SIG-M5 (cell line): ENCODE data around the gene PTK6.
"Not testable (repeated sequence)": the region's sequence is repeated elsewhere in the genome, so short reads cannot be mapped to it uniquely, and the experiment has no call there.

ENCODE experiments used
- DNase-seq: peaks from one replicate; lab custom pipeline; 2025; lab: John Stamatoyannopoulos, UW

PTK6 gene

DNA sequence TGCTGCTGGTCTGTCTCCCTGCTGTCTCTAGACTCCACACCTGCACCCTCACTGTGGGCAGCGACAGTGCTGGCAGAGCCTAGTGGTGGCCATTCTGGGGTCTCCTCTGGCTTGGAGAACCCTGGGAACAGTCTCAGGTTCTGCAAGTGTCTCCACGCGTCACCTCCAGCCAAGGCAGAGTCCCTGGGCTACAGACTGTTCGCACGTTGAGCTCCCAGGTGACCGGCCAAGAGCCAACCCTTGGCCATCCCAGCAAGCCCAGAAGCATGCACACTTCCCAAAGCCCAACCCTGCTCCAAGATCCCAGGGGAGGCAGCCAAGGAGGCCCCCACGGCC lies 43.1 kb downstream of the PTK6 start:
- DNase-seq: no peak

DNA sequence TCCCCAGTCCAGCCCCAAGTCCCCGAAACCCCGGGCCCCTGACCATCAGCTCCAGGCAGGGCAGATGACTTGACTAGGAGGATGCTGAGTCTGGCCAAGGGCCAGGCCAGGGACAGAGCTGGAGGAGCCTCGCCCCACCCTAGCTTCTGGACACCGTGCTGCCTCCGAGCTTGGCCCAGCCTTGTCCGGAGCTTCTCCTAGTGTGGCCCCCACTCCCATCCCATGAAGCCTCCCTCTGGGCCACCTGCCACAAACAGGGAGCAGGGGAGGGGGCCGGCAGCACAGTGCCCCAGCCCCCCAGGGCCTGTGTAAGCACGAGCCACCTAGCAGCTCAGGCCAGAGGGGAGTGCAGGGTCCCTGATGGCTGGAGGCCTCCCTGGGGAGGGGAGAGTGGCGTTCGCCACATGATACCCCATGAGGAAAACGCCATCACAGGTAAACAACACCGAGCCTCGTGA lies 43.6 kb downstream of the PTK6 start:
- no peak for DNase-seq

DNA sequence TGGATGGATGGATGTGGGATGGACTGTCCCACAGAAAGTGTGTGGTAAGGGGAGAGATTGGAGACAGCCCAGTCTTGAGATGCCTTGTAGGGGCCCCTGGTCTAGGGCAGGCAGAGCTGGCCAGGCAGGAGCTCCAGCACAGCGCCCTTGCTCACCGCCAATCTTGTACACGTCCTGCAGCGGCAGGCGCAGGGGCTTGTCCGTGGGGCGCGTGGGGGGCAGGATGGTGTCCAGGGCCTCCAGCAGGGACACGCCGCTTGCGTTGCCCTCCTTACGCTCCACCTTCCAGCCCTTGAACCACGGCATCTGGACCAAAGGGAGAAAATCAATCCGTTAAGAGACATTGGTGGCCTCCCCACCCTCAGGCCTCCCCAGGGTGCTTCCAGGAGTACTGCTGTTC lies 44.2 kb downstream of the PTK6 start:
- no peak for DNase-seq

DNA sequence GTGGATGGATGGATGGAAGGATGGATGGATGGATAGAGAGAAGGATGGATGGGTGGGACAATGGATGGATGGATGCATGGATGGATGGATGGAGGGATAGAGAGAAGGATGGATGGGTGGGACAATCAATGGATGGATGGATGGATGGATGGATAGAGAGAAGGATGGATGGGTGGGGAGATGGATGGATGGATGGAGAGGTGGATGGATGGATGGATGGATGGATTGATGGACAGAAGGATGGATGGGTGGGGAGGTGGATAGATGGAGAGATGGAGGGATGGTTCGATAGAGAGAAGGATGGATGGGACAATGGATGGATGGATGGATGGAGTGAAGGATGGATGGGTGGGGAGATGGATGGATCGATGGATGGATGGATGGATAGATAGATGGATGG lies 44.7 kb downstream of the PTK6 start:
- no peak for DNase-seq

DNA sequence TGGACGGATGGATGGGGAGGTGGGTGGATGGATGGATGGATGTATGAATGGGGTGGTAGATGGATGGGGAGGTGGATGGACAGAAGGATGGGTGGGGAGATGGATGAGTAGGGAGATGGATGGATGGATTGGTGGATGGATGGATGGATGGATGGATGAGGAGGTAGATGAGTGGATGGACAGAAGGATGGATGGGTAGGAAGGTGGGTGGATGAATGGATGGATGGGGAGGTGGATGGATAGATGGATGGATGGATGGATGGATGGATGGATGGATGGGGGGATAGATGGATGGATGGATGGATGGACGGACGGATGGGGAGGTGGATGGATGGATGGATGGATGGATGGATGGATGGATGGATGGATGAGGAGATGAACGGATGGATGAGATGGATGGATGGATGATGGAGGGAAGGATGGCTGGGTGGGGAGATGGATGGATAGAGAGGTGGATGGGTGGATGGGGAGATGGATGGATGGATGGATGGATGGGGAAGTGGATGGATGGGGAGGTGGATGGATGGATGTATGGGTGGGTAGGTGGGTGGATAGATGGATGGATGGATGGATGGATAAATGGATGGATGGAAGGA lies 45.4 kb downstream of the PTK6 start:
- no peak for DNase-seq

DNA sequence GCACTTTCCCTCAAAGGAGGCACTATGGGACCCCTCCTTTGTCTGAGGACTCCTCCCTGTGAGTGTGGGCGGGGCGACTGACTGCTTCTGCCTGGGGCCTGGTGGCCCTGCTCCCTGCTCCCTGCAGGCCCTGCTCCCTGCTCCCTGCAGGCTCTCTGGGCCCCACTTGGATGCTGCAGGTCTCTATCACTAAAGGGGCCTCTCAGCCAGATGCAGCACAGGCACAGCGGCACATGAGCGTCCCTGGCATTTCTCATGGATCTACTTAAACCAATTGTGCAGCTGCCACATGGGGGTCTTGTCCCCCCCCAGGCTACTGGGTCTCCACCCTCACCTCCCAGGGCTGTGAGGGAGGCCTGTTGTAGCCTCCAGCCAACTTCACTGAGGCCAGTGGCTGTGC lies 46.1 kb downstream of the PTK6 start:
- no peak for DNase-seq

DNA sequence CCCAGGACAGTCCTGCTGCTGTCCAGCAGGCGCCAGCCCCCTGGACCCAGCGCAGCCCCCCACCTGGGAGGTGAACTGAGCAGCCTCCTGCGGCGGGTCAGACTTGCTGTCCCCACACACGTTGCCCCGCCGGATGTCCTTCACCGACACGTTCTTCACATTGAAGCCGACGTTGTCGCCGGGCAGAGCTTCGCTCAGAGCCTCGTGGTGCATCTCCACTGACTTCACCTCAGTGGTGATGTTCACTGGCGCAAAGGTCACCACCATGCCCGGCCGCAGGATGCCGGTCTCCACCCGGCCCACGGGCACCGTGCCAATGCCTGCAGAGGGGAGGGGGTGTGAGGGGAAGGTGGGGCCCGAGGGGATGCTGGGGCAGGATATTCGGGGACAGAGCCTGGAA lies 46.8 kb downstream of the PTK6 start:
- no peak for DNase-seq

DNA sequence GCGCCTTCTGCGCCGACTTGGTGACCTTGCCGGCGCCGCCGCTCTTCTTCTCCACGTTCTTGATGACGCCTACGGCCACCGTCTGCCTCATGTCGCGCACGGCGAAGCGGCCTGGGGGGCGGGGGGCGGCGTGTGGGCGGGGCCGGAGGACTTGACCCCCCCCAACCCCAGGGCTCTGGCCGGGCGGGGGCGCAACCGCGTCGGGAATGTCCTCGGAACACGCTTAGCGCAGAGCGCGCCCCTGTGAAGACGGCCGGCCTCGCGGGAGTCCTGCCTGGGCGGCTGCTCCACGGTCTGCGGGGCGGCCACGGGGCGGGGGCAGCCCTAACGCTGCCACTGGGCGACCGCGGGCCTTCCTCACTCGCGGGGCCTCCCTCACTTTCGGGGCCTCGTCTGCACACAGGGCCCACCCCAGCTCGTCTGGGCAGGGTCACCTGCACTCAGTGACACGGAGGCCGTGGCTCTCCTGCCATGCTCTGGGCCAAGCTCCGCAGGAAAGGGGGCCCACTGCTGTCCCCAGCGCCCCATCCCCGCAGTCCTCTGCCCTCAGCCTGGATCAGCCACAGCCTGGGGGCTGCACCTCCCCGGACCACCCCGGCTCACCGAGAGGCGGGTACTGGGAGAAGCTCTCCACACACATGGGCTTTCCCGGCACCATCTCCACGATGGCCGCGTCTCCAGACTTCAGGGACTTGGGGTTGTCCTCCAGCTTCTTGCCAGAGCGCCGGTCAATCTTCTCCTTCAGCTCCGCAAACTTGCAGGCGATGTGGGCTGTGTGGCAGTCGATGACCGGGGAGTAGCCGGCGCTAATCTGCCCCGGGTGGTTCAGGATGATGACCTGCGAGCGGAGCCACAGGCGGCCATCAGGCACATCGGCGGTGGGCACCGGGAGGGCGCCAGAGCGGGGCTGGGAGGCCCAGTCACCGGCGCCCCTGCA lies 48.6 kb downstream of the PTK6 start:
- DNase-seq: no peak

DNA sequence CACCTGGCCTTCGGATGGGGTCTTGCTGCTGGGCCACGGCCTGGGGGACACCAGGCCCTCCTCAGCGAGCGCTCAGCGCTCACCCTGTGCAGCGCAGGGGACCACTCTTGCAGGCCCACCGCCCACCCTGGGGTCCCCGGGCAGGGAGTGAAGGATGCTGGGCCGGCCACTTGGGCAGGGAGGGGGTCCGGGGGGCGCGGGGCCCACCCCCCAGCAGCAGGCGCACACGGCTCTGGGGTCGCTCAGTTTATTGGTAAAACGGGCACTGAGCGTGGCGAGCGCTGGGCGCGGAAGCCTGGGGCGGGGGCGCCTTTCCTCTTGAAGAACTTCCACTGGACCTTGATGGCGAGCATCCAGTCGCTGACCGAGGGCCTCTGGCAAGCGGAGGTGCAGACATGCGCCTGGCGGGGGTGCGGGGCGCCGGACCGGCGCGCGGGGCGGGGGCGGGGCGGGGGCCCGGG lies 49.4 kb downstream of the PTK6 start:
- DNase-seq: no peak

DNA sequence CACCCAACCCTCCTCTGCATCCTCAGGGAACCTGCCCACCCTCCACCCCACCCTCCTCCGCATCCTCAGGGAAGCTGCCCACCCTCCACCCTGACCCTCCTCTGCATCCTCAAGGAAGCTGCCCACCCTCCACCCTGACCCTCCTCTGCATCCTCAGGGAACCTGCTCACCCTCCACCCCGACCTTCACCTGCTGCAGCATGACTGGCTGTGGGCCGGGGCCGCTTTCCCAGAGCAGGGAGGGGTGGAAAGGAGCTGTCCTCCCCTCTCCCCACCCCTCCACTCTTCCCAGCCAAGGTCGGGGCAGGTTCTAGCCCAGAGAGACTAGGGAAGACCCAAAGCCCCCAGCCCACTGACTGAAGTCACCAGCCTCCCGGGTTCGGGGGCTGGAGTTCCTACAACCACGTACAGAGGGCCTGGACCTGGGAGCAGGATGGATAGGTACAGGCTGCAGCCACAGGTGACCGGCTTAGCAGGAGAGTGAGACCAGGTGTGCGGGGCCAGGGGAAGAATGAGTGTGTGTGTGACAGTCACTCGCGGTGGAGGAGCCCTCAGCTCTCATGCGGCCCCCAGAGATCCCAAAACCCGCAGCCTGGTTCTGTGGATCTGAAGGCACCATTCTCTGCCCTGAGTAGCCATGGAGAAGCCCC lies 49.9 kb downstream of the PTK6 start:
- DNase-seq: no peak

DNA sequence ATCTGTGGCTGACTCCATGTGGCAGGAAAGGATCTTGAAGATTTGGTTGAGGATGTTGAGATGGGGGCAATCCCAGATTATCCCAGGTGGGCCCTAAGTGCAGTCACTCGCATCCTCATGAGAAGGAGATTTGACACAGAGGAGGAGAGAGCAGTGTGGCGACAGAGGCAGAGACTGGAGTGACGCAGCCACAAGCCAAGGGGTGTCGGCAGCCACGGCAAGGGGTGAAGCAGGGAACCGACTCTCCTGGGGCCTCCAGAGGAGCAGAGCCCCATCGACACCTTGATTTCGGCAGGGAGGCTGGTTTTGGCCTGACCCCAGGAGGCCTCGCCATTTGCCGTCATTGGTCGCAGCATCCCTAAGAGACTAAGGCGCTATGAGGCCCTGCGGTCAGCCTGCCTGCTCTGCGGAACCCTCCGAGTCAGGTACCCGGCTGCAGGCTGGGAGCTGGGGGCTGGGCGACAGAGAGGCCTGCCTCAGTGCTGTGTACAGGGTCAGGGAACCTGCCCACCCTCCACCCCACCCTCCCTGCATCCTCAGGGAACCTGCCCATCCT lies 50.8 kb downstream of the PTK6 start:
- DNase-seq: no peak

DNA sequence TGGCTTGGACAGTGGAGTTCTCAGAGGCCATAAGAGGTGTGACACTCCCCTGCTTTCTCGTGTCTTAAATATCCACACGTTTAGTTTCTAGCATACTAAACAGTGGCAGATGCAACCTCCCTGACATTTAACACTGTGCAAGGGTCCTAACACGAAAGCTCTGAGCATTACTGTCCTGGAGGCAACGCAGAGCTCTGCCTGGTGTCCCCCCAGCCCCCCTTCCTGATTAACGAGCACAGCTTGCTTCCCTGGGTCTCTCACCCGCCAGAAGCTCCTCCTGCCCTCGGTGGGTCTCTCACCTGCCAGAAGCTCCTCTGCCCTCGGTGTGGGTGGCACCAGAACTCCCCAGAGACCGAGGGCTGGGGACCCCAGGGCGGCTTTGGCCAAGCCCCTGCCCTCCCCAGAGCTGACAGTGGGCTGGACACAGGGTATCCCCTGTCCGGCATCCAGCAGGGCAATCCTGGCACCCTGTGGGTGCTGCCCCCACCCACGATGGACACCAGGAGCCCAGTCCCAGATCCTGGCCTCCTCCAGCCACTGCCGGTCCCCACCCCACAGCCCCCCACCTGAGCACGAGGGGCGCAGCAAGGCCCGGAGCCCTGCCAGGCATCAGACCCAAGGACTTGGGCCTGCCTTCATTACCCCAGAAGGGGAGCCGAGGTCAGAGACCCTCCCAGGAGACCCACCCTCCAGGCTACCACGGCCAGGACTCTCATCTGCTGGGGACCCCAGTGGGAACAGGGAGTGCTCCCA lies 52.3 kb downstream of the PTK6 start:
- DNase-seq: no peak

DNA sequence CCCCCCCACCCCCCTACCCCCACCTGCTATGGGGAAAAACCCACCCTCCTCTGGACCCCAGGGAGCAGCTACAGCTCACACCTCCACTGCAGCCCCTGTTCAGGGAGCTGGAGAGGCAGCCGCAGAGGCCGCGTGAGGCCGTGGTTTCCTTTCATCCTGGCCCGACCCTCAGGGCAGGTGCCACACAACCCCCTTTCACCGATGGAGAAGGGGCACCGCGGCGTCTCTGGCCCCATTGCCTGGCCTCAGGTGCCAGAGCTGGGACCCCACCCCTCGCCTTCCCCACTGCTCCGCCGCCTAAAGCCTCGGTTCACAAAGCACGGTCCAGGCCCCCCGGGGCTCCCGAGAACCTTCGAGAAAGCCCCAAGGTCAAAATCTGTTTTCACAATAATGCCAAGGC lies 52.9 kb downstream of the PTK6 start:
- DNase-seq: no peak

DNA sequence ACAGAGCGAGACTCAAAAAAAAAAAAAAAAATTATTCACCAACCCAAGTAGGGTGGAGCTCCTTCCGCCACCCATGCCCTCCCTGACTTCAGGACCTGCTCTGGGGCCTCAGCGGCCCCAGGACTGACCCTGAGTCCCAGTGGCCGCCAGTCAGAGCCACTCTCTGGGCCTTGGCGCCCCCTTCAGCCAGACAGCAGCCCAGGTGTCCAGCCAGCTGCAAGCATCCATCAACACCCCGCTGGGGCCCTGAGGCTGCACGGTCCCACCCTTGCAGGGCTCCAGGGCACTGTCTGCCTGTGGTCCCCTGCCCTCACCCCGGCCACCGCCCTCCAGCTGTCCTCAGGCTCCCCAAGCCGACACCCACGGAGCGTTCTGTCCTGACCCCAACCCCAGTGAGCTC lies 53.3 kb downstream of the PTK6 start:
- no peak for DNase-seq

DNA sequence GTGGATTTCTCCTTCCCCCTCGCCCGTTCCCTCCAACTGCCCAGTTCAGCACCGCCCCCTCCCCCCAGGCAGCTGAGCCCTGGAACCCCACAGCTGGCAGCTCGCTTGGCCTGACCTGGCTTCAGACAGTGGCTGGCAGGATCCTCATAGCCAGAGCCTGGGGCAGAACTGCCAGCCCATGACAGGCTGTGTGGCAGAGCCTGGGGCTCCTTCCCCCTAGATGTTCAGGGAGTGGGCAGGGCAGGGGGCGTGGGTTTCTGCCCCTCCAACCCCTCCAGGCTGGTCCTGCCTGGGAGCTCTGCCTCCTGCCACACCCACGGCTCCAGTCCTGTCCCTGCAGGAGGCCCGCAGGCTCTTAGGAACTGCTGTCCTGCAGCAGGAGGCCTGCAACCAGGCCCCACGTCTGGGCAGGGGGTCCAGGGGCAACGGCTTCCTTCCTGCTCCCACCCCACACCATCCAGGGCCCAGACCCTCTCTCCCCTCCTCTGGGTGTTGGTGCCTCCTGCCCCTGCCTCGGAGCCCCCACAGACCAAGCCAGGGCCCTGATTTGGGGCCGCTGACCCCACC lies 55.1 kb downstream of the PTK6 start:
- DNase-seq: no peak

DNA sequence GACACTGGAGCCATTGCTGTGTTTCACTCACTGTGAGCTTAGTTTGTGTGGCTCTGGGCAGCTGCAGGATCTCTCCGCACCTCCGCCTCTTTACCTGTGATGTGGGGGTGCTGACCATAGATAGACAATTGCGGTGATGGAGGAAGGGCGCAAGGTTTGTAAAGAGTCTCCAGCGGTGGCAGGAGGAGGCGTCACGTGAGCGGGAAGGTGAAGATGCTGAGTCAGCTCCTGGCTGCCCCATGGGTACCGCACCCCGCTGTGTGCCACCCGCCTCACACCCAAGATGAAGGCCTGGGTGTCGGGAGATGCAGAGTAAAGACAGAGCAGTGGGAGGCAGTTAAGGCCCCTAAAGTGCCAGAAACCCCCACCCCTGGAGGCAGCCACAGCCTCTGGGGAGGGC lies 55.7 kb downstream of the PTK6 start:
- DNase-seq: no peak

DNA sequence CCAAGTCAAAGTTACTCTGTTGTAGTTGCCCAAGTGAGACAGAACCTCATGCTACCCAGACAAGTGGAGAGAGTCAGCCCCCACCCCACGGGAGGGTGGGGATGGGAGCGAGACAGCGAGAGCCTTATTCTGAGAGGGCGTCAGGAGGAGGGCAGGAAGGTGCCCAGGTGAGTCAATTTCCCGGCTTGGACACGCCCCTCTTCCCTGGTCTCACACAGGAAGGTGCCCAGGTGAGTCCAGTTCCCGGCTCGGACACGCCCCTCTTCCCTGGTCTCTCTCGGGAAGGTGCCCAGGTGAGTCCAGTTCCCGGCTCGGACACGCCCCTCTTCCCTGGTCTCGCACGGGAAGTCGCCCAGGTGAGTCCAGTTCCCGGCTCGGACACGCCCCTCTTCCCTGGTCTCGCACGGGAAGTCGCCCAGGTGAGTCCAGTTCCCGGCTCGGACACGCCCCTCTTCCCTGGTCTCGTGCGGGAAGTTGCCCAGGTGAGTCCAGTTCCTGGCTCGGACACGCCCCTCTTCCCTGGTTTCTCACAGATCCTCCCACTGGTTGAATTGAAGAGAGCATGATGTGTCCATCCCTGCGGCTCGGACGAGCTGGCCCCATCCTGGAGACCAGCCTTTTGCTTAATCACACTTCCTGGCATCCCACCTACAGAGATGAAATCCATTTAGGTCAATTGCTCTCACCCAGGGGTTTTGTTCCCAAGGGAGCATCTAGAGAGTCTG lies 57.3 kb downstream of the PTK6 start:
- not testable (repeated sequence) for DNase-seq

DNA sequence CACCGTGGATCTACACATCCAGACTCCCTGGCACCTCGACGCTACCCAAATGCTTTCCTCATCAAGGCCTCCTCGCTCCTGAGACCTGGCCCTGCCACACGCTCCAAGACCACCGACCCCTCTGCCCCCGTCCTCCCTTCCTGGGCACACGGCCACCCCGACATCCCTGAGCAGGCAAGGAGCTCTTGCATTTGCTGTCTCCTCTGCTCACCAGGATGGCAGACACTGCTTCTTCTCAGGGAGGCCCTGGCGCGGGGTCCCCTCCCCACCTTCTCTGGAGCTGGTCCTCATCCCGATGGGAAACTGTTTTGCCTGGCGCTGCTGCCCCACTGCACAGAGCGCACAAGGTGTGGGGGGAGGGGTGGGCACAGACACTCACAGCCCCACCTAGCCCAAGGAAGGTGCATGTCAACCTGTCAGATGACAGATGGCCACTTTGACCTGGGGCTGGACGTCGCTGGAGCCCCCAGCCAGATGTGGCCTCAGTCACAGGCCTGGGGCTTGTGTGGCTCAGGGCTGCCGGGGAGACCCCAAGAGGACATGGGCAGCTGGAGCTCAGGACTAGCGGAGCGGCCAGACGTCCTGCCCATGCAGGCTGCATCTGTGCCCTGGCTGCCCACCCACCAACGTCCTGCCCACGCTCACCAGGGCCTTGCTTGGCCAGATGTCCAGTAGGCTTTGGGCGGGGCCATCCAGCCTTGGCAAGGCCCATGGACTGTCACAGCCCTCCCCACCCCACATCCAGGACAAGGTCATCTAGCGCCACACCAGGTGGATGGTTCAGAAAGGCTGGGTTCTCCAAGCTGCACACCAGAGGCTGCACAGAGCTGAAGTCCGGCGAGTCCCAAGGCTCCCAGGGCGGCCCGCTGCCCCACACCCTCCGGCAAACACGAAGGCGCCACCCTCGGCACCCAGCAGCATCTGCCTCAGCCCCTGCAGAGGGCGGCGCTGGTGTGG lies 58.6 kb downstream of the PTK6 start:
- DNase-seq: no peak
